PFSK-1 (cell line): ENCODE results near the gene PRKD1.

Source experiments
- FOXP2 ChIP-seq: optimal IDR thresholded peaks from 2 replicates; pipeline ENCODE3; 2011; ENCODE audit warnings: borderline replicate concordance, control low read depth, inconsistent platforms; ENCODE audit not compliant: insufficient read depth; ENCODE audit errors: extremely low read length, extremely low read depth
- POLR2AphosphoS5 ChIP-seq: IDR thresholded peaks from 2 replicates; pipeline ENCODE4 v1.6.1; 2012; ENCODE audit warnings: low read depth, mild to moderate bottlenecking, control low read depth, low read length, moderate library complexity
- REST ChIP-seq, 2 experiments: IDR thresholded peaks; 2 replicates each; pipeline versions ENCODE4 v1.6.1 to v1.8.0; 2011 to 2012; ENCODE audit warnings: low read depth in 2 of 2, low read length in 2 of 2, control low read depth in 1 of 2, inconsistent platforms in 1 of 2, mild to moderate bottlenecking in 1 of 2, moderate library complexity in 1 of 2; ENCODE audit not compliant: insufficient read depth in 1 of 2
- SIN3A ChIP-seq: IDR thresholded peaks from 2 replicates; pipeline ENCODE4 v1.6.1; 2012; ENCODE audit warnings: mild to moderate bottlenecking, low read length, moderate library complexity, borderline replicate concordance; ENCODE audit not compliant: insufficient read depth
- TAF1 ChIP-seq: IDR thresholded peaks from 2 replicates; pipeline ENCODE4 v1.6.1; 2012; ENCODE audit warnings: low read length, control low read depth, borderline replicate concordance; ENCODE audit not compliant: insufficient read depth

DNA sequence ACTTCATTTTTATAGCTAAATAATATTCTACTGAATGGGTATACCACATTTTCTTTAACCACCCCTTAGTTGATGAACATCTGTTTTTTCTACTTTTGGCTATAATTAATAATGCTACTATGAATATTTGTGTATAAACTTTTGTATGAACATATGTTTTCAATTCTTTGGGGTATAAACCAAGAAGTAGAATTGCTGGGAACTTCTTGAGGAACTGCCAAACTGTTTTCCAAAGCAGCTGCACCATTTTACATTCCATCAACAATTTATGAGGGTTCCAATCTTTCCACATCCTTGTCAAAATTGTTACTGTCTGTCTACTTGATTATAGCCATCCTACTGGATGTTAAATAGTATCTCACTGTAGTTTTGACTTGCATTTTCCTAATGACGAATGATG lies 221.8 kb downstream of the PRKD1 start:
- TF ChIP-seq POLR2AphosphoS5 (no peak), SIN3A (no peak), REST (IDR thresholded peaks at IDR 0.05; ENCODE audit: insufficient read depth in 1 of 2, low read depth in 2 of 2, low read length in 2 of 2) (no peak), FOXP2 (no peak), TAF1 (no peak)
